NAMALWA (cell line): ENCODE data around the gene N4BP3.

Source experiments
- DNase-seq: peaks from one replicate; pipeline ENCODE4 v3.0.0-alpha.2; 2015; ENCODE audit warnings: low spot score

N4BP3 gene

GRCh38 chr5:178104492-178104891 lies 8.8 kb upstream of the N4BP3 start:
- DNase-seq: no peak

- no peak for DNase-seq
Measured at GRCh38 chr5:178106086-178106485, 7.2 kb upstream of the N4BP3 start.

DNA sequence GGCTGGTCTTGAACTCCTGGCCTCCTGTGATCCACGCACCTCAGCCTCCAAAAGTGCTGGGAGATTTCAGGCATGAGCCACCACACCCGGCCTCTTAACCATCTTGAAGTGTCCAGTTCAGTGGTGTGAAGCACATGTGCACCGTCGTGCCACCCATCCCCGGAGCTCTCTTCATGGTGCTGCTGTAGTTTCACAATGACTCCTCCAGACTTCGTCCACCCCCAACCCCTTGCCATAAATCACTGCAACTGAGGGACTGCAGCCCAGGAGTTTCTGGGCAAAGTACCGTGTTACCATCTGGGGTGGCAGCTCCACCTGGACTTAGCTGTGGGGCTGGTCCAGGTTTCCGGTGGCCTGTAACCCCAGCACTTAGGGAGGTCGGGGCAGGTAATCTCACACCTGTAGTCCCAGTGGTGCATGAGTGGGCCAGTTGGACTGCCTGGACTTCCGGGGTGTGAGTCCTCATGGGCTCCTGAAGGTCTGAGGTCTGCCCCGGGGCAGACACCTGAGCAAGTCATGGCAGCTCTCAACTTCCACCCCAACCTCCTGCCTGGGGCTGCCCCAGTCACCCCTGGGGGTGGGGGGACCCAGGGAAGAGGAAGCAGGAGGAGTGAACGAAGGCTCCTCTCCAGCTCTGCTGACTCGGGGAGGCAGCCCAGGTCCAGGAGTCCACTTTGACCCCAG lies 6.6 kb upstream of the N4BP3 start:
- DNase-seq: no peak

DNA sequence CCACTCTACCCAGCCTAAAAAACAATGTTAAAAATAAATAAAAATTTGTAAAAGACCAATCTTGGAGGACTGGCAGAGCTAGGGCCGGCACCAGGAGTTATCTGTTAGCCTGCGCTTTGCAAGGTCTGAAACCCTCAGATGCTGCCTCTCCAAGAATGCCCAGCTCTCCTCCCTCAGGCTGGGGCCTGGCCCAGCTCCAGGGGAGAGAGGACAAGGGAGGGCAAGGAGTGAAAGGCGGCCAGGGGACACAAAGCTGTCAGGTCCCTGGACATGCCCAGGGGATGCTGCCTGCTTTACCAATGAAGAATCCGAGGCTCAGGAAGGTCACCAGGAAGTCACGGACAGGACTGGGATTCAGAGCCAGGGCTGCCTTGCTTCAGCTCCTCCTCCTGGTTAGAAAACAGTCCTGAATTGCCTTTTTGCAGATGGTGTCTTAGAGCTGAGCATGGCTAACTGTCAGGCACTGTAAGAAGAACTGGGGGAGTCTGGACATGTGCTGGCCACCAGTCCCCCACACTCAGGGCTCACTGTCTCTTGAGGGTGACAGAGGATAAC lies 5.5 kb upstream of the N4BP3 start:
- no peak for DNase-seq

DNA sequence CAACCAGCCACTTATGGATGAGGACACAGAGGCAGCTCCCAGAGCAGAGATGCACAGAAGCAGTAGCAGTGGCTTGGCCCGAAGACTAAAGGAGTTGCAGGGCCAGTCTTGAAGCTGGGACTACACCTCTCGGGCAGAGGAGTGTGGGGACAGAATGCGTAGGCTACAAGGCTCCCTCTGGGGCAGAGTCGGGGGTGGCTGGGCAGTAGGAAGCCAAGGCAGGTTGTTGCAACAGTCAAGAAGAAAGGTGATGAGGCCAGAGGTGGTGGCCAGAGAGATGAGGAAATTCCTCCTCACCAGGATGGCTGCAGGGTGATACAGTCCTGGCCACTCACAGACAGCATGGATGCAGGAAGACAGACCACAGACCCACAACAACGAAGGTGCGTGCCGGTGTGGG lies 4.9 kb upstream of the N4BP3 start:
- DNase-seq: no peak

DNA sequence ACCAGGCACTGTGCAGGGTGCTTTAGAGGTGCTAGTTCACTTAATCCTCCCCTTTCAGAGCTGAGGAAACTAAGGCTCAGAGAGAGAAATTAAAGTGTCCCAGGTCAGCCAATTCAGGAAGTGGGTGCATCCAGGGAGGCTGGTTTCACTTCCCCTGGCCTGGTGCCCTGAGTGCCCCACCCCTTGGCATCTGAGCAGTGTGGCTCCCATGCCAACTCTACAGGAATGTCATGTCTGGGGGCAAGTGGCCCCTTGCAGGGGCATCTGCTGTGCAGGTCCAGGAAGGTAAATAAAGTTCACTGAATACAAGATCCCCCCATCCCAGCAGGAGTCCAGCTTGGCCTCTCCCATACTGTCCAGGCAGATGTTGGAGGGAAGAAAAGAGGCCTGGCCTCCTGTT lies 4.4 kb upstream of the N4BP3 start:
- no peak for DNase-seq

GRCh38 chr5:178110511-178110910 lies 2.8 kb upstream of the N4BP3 start:
- DNase-seq: no peak

GRCh38 chr5:178111925-178112324 lies 1.4 kb upstream of the N4BP3 start:
- DNase-seq: peak; percentile 3

GRCh38 chr5:178112545-178112944 lies 787 bp upstream of the N4BP3 start:
- DNase-seq: no peak

DNA sequence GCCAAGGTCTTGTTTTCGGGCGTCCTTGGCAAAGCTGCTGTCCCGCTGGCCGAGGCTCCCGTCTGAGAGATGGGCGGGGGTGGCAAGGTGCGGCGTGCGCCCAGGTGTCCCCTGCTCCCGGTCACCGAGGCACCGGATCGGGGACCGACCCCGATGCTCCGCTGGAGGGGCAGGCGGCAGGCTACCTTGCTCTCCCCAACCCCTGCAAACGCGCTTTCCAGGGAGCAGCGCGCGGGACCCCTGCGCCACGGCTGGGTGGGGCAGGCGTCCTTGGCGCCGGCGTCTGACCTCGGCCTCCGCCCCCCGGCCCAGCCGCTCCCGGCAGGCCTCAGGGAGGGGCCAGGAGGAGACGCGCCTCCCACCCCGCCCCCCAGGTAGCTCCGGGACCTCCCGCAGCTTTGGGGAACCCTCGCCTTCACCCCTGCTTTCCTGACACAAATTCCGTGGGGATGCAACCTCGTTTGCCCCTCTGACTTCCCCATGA lies 551 bp downstream of the N4BP3 start:
- peak; percentile 46 for DNase-seq

DNA sequence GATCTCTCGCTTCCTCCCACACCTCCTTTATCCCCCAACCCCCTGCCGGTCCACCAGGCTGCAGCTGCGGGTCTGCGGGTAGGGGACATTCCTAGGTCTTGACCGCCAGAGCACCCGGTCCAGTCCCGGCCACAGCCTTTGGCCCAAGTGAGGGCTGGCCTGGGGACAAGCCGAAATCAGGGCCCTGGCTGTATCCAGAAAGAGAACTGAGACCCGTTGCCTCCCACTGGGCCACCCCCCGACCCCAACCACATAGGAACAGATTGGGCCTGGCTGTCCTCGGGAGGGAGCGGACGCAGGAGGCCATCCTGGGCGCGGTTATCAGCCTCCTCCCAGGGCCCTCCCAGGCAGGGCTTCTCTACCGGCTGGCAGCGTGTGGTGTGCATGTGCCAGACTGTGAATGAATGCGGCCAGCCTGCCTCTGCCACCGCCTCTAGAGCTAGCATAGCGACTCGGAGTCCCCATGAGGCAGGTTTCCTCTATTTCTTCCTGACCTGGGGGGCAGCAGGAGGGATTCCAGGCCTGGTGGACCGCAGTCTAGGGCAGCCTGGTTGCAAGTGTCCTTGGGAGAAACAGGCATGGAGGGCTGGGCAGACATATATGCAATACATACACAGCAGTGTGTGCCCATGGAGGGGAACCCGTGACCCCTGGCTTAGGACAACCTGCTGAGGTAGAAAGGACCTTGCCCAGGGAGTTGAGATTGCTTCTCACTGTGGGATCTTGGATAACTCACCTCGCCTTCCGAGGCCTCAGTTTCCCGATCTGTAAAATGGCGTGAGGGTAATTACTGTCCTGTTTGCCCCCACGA lies 1.2 kb downstream of the N4BP3 start:
- DNase-seq: peak; percentile 75

GRCh38 chr5:178115136-178115813 lies 1.9 kb downstream of the N4BP3 start:
- DNase-seq: peak; percentile 79

DNA sequence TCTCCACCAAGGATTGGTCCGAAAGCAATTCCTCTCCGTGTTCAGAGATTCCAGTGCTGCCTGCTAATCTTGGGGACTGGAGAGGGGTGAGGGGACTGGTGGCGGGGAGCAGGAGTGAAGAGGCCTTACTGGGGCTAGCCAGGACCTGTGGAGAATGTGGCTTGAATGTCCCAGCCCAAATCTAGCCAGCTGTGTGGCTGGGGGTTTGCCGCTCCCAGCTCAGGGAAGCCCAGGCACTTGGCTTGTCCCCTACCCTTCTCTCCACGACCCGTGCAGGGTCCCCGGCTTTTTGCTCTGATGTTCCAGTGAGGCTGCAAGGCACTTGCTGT lies 2.4 kb downstream of the N4BP3 start:
- peak; percentile 54 for DNase-seq

DNA sequence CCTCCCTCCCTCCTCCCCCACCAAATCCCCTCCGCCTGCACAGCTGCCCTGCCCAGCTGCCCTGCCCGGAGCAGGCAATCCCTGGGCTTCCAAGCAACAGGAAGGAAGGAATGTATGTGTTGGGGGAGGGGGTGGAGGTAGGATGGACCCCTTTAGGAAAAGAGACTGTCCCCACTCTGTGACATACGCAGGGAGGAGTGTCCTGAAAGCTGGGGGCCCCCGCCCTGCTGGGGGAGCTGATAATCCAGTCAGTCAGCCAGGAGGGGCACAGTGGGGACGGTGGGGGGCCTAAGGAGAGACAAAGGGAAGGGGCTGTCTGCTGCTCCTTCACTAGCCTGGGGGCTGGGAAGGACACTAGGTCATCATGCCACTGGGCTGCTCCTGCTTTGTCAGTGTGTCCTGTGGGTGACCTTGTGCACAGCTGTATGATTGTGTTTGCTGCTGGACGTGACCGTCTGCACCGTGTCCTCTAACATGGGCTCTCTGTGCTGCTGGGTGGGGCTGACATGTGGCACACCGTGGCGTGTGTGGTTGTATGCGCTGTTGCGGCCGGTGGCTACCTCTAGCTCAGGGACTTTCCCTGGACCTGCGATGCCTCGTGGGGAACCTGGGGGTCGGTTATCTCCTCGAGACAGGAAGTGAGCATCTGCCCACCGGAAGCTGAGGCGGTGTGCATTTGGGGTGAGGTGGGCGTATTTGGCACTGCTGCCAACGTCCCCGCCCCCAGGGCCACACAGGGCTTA lies 3.0 kb downstream of the N4BP3 start:
- peak; percentile 92 for DNase-seq

- peak; percentile 85 for DNase-seq
Measured at GRCh38 chr5:178117923-178118701, 4.8 kb downstream of the N4BP3 start.

DNA sequence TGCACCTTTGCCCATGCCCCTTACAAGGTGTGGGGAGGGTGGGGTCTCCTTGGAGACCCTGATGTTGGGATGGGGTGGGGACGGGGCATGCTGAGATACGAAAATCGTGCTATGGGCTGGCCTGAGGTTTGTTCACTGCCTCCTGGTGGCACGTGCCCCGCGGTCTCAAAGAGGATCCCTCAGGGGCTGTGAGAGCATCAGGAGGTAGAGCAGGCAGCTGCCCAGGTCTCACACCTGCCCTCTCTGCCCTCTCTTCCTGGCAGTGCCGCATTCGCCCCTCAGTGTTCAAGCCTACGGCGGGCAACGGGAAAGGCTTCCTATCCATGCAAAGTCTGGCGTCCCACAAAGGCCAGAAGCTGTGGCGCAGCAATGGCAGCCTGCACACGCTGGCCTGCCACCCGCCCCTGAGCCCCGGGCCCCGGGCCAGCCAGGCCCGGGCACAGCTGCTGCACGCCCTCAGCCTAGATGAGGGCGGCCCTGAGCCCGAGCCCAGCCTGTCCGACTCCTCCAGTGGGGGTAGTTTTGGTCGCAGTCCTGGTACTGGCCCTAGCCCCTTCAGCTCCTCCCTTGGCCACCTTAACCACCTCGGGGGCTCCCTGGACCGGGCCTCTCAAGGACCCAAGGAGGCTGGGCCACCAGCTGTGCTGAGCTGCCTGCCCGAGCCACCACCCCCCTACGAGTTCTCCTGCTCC lies 6.7 kb downstream of the N4BP3 start:
- DNase-seq: peak; percentile 62

DNA sequence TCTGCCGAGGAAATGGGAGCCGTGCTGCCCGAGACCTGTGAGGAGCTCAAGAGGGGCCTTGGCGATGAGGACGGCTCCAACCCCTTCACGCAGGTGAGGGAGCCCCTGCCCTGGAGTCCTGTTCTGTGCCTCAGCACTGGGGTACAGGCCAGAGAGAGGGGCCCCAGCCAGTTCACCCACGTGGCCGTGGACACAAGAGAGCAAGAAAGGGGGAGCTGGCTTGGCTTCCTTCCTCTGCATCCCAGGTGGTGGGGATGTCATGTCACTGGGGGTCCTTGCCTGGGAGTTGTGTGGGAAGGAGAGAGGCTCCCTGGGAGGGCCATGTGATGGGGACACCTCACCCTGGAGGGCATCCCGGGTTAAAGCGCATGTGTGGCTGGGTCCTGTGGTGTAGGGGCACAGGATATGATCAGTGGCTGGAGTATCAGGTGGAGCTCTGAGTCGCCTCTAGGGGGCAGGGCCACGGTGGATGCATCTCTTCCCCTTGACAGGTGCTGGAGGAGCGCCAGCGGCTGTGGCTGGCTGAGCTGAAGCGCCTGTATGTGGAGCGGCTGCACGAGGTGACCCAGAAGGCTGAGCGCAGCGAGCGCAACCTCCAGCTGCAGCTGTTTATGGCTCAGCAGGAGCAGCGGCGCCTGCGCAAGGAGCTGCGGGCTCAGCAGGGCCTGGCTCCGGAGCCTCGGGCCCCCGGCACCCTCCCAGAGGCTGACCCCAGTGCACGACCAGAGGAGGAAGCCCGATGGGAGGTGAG lies 7.5 kb downstream of the N4BP3 start:
- DNase-seq: peak; percentile 99

- DNase-seq: peak; percentile 87
Measured at GRCh38 chr5:178121391-178122276, 8.3 kb downstream of the N4BP3 start.

- DNase-seq: no peak
Measured at GRCh38 chr5:178122346-178122745, 9.0 kb downstream of the N4BP3 start.
